Mesendoderm (in vitro differentiated cells): Measurements from ENCODE around the gene DEK.

Experiments used
- DNase-seq: peaks from one replicate; pipeline ENCODE4 v3.0.0; 2013
- H2AK5ac ChIP-seq: 2 replicates; pipeline ENCODE4 v1.6.1; 2013; ENCODE audit warnings: low read length, inconsistent platforms
- H2BK120ac ChIP-seq: 2 replicates; pipeline ENCODE4 v1.6.1; 2013; ENCODE audit warnings: low read depth, mild to moderate bottlenecking, low read length, moderate library complexity, mixed read lengths
- H2BK15ac ChIP-seq: replicated peaks from 2 replicates; pipeline ENCODE4 v1.6.1; 2013; ENCODE audit warnings: low read depth, mild to moderate bottlenecking, moderate library complexity
- H2BK5ac ChIP-seq: 2 replicates; pipeline ENCODE4 v1.6.1; 2013; ENCODE audit warnings: low read length, inconsistent platforms
- H3K18ac ChIP-seq: 2 replicates; pipeline ENCODE4 v1.6.1; 2013; ENCODE audit warnings: mild to moderate bottlenecking, low read length, mixed read lengths
- H3K23ac ChIP-seq: one replicate; pipeline ENCODE4 v1.6.1; 2013; ENCODE audit warnings: low read length
- H3K27ac ChIP-seq: 2 replicates; pipeline ENCODE4 v1.5.1; 2013; ENCODE audit warnings: low read depth, mild to moderate bottlenecking, inconsistent platforms, low read length, moderate library complexity
- H3K27me3 ChIP-seq: 2 replicates; pipeline ENCODE4 v1.6.1; 2013; ENCODE audit warnings: low read length, control low read depth, mild to moderate bottlenecking, inconsistent platforms; ENCODE audit not compliant: insufficient read depth, poor library complexity
- H3K36me3 ChIP-seq: 2 replicates; pipeline ENCODE4 v1.6.1; 2013; ENCODE audit warnings: low read length, inconsistent platforms; ENCODE audit not compliant: control insufficient read depth, insufficient read depth
- H3K4ac ChIP-seq: one replicate; pipeline ENCODE4 v1.6.1; 2013; ENCODE audit warnings: low read depth, mild to moderate bottlenecking, low read length, moderate library complexity
- H3K4me1 ChIP-seq: 2 replicates; pipeline ENCODE4 v1.6.1; 2013; ENCODE audit warnings: low read depth, low read length, inconsistent platforms; ENCODE audit not compliant: control insufficient read depth
- H3K4me2 ChIP-seq: 2 replicates; pipeline ENCODE4 v1.6.1; 2013; ENCODE audit warnings: low read length
- H3K4me3 ChIP-seq: 2 replicates; pipeline ENCODE4 v1.5.1; 2013; ENCODE audit warnings: mild to moderate bottlenecking, low read length
- H3K56ac ChIP-seq: one replicate; pipeline ENCODE4 v1.6.1; 2013; ENCODE audit warnings: low read length
- H3K79me1 ChIP-seq: 2 replicates; pipeline ENCODE4 v1.6.1; 2013; ENCODE audit warnings: low read length, inconsistent platforms
- H3K79me2 ChIP-seq: 2 replicates; pipeline ENCODE4 v1.6.1; 2013; ENCODE audit warnings: mild to moderate bottlenecking, low read length; ENCODE audit not compliant: control insufficient read depth, insufficient read depth
- H3K9ac ChIP-seq: 2 replicates; pipeline ENCODE4 v1.6.1; 2013; ENCODE audit warnings: low read length, inconsistent platforms
- H4K5ac ChIP-seq: one replicate; pipeline ENCODE4 v1.6.1; 2013; ENCODE audit warnings: low read length
- H4K8ac ChIP-seq: one replicate; pipeline ENCODE4 v1.6.1; 2013; ENCODE audit warnings: low read depth, mild to moderate bottlenecking, control low read depth, low read length, moderate library complexity
- WGBS: extraction: QIAGEN DNeasy Blood & Tissue Kit; methylation state at CpG from one replicate; pipeline ENCODE4 v1.1.7; 2013; ENCODE audit warnings: low lambda C conversion rate, missing lambda C conversion rate; ENCODE audit not compliant: insufficient coverage; ENCODE audit errors: extremely low coverage; 5-methylcytosine and 5-hydroxymethylcytosine counted together

Gene DEK

DNA sequence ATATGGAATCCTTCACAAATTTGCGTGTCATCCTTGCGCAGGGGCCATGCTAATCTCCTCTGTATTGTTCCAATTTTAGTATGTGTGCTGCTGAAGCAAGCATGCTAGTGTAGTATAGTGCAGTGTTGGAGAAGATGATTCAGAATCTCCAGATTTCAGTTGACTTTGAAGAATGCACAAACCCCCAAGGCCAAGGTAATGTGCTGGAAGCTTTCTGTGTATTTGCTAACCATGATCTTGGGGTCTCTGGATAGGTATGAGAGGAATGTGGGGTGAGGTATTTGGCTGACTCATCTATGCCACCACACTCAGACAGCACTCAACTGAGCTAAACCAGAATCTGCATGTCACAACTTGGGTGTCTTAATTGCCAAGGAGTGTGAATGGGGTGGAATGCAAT is 42.6 kb upstream of the DEK start:
- Histone ChIP-seq H2BK5ac (no peak overlapping the region), H3K79me2 (no peaks in the 10 kb centered on the region), H4K5ac (no peak overlapping the region), H3K18ac (no peak overlapping the region), H3K56ac (no peak overlapping the region), H3K9ac (no peak overlapping the region), H3K4me3 (no peak overlapping the region), H2AK5ac (no peak overlapping the region), H3K79me1 (no peaks in the 10 kb centered on the region), H3K4me2 (no peak overlapping the region), H3K4ac (no peak overlapping the region), H2BK120ac (no peak overlapping the region), H3K27ac (no peak overlapping the region), H3K4me1 (no peaks in the 10 kb centered on the region), H3K27me3 (no peaks in the 10 kb centered on the region), H2BK15ac (no peak overlapping the region), H4K8ac (no peak overlapping the region), H3K23ac (no peak overlapping the region), H3K36me3 (no peaks in the 10 kb centered on the region)
- DNase-seq: peak; percentile 91
- no CpG with 5 or more reads among the region's 2 CpGs for WGBS

DNA sequence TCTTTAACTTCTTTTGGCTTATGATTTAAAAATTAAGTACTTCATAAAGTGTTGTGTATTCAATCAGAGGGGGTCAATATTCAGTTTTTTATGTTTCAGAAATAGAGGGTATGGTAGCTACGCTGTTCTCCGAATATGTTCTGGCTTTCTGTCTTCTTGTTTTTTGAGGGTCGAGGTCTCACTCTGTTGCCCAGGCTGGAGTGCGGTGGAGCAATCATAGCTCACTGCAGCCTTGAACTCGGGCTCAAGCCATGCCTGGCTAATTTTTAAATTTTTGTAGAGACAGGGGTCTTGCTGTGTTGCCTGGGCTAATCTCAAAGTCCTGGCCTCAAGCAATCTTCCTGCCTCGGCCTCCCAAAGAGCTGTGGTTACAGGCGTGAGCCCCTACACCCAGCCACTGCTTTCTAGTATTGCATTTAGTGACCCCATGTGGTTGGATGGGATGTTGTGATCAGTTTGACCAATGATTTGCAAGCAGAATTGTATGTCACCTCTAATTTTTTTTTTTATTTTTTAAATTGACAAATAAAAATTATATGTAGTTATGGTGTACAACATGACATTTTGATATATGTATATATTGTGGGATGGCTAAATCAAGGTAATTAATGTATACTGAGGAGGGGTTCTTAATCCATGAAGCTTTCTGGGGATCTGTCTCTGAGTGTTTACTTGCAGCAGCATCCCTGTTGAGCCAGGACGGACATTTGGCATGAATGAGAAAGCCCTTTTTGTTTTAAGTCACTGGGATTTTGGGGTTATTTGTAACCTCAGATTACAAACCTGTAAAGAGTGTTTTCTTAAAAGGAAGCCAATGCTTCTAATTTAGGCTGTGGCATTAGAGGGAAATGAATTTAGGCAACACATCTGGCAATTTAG is 38.5 kb upstream of the DEK start:
- peak; percentile 66 for DNase-seq
- Histone ChIP-seq H3K4me3 (no peak overlapping the region), H3K27me3 (no peaks in the 10 kb centered on the region), H3K79me1 (no peaks in the 10 kb centered on the region), H4K5ac (no peak overlapping the region), H3K56ac (no peak overlapping the region), H3K23ac (no peak overlapping the region), H3K4me1 (no peaks in the 10 kb centered on the region), H3K18ac (no peak overlapping the region), H3K4me2 (no peak overlapping the region), H2BK15ac (no peak overlapping the region), H2BK5ac (no peak overlapping the region), H2BK120ac (no peak overlapping the region), H3K9ac (no peak overlapping the region), H3K27ac (no peak overlapping the region), H3K36me3 (no peaks in the 10 kb centered on the region), H3K79me2 (no peaks in the 10 kb centered on the region), H4K8ac (no peak overlapping the region), H3K4ac (no peak overlapping the region), H2AK5ac (no peak overlapping the region)
- no CpG with 5 or more reads among the region's 8 CpGs for WGBS

DNA sequence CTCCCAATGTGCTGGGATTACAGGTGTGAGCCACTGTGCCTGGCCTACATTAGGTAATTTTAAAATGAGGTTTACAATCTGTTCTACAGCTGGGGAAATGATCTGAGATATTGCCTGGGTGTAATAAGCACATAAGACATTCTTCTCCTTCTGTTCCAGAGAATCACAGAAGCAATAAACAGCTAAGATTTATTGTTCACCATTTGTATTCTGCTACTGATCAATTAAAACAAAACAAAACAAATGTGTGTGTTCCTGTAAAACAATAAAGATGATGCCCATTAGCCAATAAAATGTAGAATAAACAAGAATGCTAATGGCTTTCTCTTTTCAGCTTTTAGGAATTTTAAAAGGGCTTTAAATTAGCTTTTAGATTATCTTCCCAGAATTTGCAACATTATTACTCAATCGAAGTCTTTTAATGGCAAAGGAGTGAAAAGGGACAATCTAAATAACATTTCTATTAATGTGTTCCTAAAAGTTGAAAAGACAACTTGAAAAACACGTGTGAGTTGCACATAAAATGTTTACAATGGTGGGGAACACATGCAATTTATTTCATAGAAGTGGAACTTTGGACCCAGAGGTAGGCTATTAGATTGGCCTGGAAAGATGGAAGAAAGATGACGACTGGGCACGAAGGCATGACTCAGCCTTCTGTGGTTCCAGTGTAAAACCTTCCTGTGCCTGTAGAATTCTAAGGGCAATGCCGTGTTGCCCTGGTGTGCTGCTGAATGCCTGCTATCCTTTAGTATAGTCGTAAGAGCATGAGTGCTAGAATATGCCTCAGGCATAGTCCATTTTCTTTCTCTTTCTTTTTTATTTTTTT is 29.0 kb upstream of the DEK start:
- H3K56ac ChIP-seq: no peak overlapping the region
- H3K9ac ChIP-seq: no peak overlapping the region
- no peak overlapping the region for H3K23ac ChIP-seq
- no peak overlapping the region for H4K8ac ChIP-seq
- no peak overlapping the region for H2BK120ac ChIP-seq
- no peak overlapping the region for H2AK5ac ChIP-seq
- H3K27ac ChIP-seq: no peak overlapping the region
- no peak overlapping the region for H4K5ac ChIP-seq
- WGBS: no CpG with 5 or more reads among the region's 6 CpGs
- no peak for DNase-seq
- H3K4me3 ChIP-seq: no peak overlapping the region
- no peaks in the 10 kb centered on the region for H3K4me1 ChIP-seq
- H3K36me3 ChIP-seq: no peaks in the 10 kb centered on the region
- no peak overlapping the region for H3K18ac ChIP-seq
- no peak overlapping the region for H2BK15ac ChIP-seq
- no peaks in the 10 kb centered on the region for H3K27me3 ChIP-seq
- no peaks in the 10 kb centered on the region for H3K79me1 ChIP-seq
- no peak overlapping the region for H3K4ac ChIP-seq
- no peak overlapping the region for H2BK5ac ChIP-seq
- no peaks in the 10 kb centered on the region for H3K79me2 ChIP-seq
- no peak overlapping the region for H3K4me2 ChIP-seq

DNA sequence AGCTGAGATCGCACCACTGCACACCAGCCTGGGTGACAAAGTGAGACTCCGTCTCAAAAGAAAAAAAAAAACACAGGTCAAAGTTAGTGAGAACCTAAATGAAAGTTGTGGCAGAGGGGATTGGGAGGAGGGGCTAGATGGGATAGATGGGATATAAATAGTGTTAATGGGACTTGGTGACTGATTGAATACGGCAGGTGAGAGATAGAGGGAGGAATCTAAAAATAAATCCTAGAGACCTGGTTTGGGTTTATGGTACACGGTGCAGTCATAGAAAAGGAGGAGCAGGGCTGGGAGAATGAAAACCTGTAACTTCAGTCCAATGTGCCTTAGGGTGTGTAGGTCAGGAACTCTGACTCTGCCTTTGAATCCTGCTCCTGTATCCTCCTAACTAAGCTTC is 25.0 kb upstream of the DEK start:
- H3K56ac ChIP-seq: no peak overlapping the region
- H3K18ac ChIP-seq: no peak overlapping the region
- H3K4me1 ChIP-seq: no peaks in the 10 kb centered on the region
- H2BK120ac ChIP-seq: no peak overlapping the region
- whole genome bisulfite sequencing: no CpG with 5 or more reads among the region's 4 CpGs
- H3K27ac ChIP-seq: no peak overlapping the region
- H3K79me2 ChIP-seq: no peaks in the 10 kb centered on the region
- no peak for DNase-seq
- no peak overlapping the region for H2BK15ac ChIP-seq
- H4K8ac ChIP-seq: no peak overlapping the region
- no peak overlapping the region for H3K4me2 ChIP-seq
- no peak overlapping the region for H4K5ac ChIP-seq
- no peaks in the 10 kb centered on the region for H3K36me3 ChIP-seq
- H2BK5ac ChIP-seq: no peak overlapping the region
- no peak overlapping the region for H3K9ac ChIP-seq
- H3K4me3 ChIP-seq: no peak overlapping the region
- no peak overlapping the region for H2AK5ac ChIP-seq
- H3K23ac ChIP-seq: no peak overlapping the region
- H3K79me1 ChIP-seq: no peaks in the 10 kb centered on the region
- H3K4ac ChIP-seq: no peak overlapping the region
- H3K27me3 ChIP-seq: no peaks in the 10 kb centered on the region

DNA sequence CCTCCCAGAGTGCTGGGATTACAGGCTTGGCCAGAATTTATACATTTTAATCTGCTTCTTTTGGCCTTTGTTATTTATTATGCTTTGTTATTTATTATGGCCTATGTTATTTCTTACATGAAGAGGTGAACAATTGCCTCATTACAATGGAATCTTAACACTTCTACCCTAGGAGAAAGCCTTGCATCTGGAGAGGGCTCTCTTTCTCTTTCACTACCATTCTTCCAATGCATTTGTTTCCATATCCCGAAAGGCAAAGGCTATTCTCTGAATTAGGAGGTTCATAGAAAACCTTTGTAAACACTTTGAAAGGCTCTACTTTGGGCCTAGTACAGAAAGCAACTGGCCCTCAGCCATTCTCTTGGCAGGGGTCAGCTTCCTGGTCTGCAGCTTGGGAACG is 19.9 kb upstream of the DEK start:
- H3K36me3 ChIP-seq: no peaks in the 10 kb centered on the region
- WGBS: no CpG with 5 or more reads among the region's 2 CpGs
- no peaks in the 10 kb centered on the region for H3K27me3 ChIP-seq
- H3K4ac ChIP-seq: no peak overlapping the region
- H3K56ac ChIP-seq: no peak overlapping the region
- no peak overlapping the region for H3K4me3 ChIP-seq
- no peak overlapping the region for H2BK5ac ChIP-seq
- no peak overlapping the region for H4K8ac ChIP-seq
- H2BK120ac ChIP-seq: no peak overlapping the region
- DNase-seq: peak; percentile 53
- H2AK5ac ChIP-seq: no peak overlapping the region
- H3K18ac ChIP-seq: no peak overlapping the region
- no peaks in the 10 kb centered on the region for H3K79me2 ChIP-seq
- H3K4me1 ChIP-seq: no peaks in the 10 kb centered on the region
- no peak overlapping the region for H3K27ac ChIP-seq
- no peaks in the 10 kb centered on the region for H3K79me1 ChIP-seq
- H3K9ac ChIP-seq: no peak overlapping the region
- no peak overlapping the region for H2BK15ac ChIP-seq
- no peak overlapping the region for H4K5ac ChIP-seq
- H3K23ac ChIP-seq: no peak overlapping the region
- H3K4me2 ChIP-seq: no peak overlapping the region
